Fibroblast of lung (primary cell): ENCODE results near the gene MIEF2. TPM values are rescaled to one million over a fixed set of nuclear protein-coding genes. Genes with fewer than 3 reads are reported as not detected.
A peak's percentile ranks its signal among the peaks of the same experiment; 100 is the strongest.

Source experiments
- DNase-seq, 2 donors: peaks; one replicate each; pipeline versions ENCODE4 v3.0.0 to v3.0.0-alpha.2; 2010; ENCODE audit warnings: low read depth in 2 of 2
- H2AFZ ChIP-seq: 2 replicates; pipeline ENCODE4 v1.5.1; 2012; ENCODE audit warnings: low read length, control low read depth, inconsistent platforms
- H3K27ac ChIP-seq: 2 replicates; pipeline ENCODE4 v1.5.1; 2011; ENCODE audit warnings: low read length, control low read depth; ENCODE audit not compliant: insufficient read depth
- H3K27me3 ChIP-seq: 2 replicates; pipeline ENCODE4 v1.5.1; 2011; ENCODE audit warnings: mild to moderate bottlenecking, low read length; ENCODE audit not compliant: control insufficient read depth, insufficient read depth
- H3K36me3 ChIP-seq: 2 replicates; pipeline ENCODE4 v1.5.1; 2011; ENCODE audit warnings: low read length; ENCODE audit not compliant: control insufficient read depth, insufficient read depth
- H3K4me1 ChIP-seq: 2 replicates; pipeline ENCODE4 v1.5.1; 2011; ENCODE audit warnings: low read length; ENCODE audit not compliant: control insufficient read depth, insufficient read depth; ENCODE audit errors: extremely low read depth
- H3K4me2 ChIP-seq: 2 replicates; pipeline ENCODE4 v1.5.1; 2011; ENCODE audit warnings: low read length, control low read depth; ENCODE audit not compliant: insufficient read depth; ENCODE audit errors: extremely low read depth
- H3K4me3 ChIP-seq, 4 experiments: fragments of 200-600 bp in 1 of 4; sonication (generic) in 1 of 4; replicated peaks in 1 of 4; 2 replicates each; pipeline ENCODE4 v1.5.1; 2011 to 2016; ENCODE audit warnings: low read length in 4 of 4, low read depth in 3 of 4, mild to moderate bottlenecking in 3 of 4, control low read depth in 2 of 4, inconsistent platforms in 1 of 4, mixed read lengths in 1 of 4; ENCODE audit not compliant: insufficient read depth in 1 of 4; ENCODE audit errors: control extremely low read depth in 1 of 4
- H3K79me2 ChIP-seq: 2 replicates; pipeline ENCODE4 v1.5.1; 2012; ENCODE audit warnings: mild to moderate bottlenecking, low read length, inconsistent platforms; ENCODE audit not compliant: control insufficient read depth, insufficient read depth
- H3K9ac ChIP-seq: 2 replicates; pipeline ENCODE4 v1.5.1; 2011; ENCODE audit warnings: mild to moderate bottlenecking, low read length, control low read depth; ENCODE audit not compliant: insufficient read depth
- H3K9me3 ChIP-seq: 2 replicates; pipeline ENCODE4 v1.5.1; 2012; ENCODE audit warnings: low read depth, low read length; ENCODE audit not compliant: control insufficient read depth, insufficient read depth
- H4K20me1 ChIP-seq: 2 replicates; pipeline ENCODE4 v1.5.1; 2011; ENCODE audit warnings: low read length; ENCODE audit not compliant: control insufficient read depth, insufficient read depth; ENCODE audit errors: extremely low read depth
- CTCF ChIP-seq, 2 donors: IDR thresholded peaks in 1 of 2; conservative IDR thresholded peaks in 1 of 2; 1 replicate in 1 of 2; 2 replicates in 1 of 2; pipeline ENCODE4 v1.5.1; 2011 to 2012; ENCODE audit warnings: low read length in 2 of 2, control low read depth in 1 of 2, inconsistent platforms in 1 of 2, low read depth in 1 of 2, mild to moderate bottlenecking in 1 of 2
- EZH2 ChIP-seq: IDR thresholded peaks from 2 replicates; pipeline ENCODE4 v1.5.1; 2012; ENCODE audit warnings: low read length, control low read depth, mild to moderate bottlenecking; ENCODE audit errors: missing control alignments
- polyA plus RNA-seq, 2 donors: library from polyadenylated mRNA; depleted of rRNA in 1 of 2; stranded (reverse) in 1 of 2; unstranded in 1 of 2; fragments of >200 nt; gene quantifications; 2 replicates each; pipeline ENCODE4 v1.2.1, GENCODE V29; 2011 to 2012; ENCODE audit warnings: missing spikeins in 1 of 2
- total RNA-seq: library from RNA; depleted of rRNA; stranded (reverse); fragments of >200 nt; gene quantifications from 2 replicates; pipeline ENCODE4 v1.2.1, GENCODE V29; 2014

The MIEF2 gene
- total and polyA plus RNA-seq, 2 donors (not counting 1 experiment from before 2014, with no cell fraction given) = 3.9 to 16.2 TPM

- H4K20me1 ChIP-seq = no peaks in the 10 kb centered on the region
- H3K4me2 ChIP-seq = no peak overlapping the region
- H3K27ac ChIP-seq = no peak overlapping the region
- H3K9me3 ChIP-seq = no peaks in the 10 kb centered on the region
- H3K4me1 ChIP-seq = no peaks in the 10 kb centered on the region
- no peaks in the 10 kb centered on the region for H3K79me2 ChIP-seq
- no peak overlapping the region for H3K9ac ChIP-seq
- TF ChIP-seq CTCF (conservative IDR thresholded peaks at IDR 0.05 in 1 of 2, IDR thresholded peaks at IDR 0.05 in 1 of 2; ENCODE audit: low read depth in 1 of 2, low read length in 2 of 2) (no peak), EZH2 (no peak)
- no peak overlapping the region for H3K4me3 ChIP-seq
- peaks cover 61% of the 10 kb centered on the region for H3K36me3 ChIP-seq
- H2AFZ ChIP-seq = no peak overlapping the region
- no peak for DNase-seq
- no peaks in the 10 kb centered on the region for H3K27me3 ChIP-seq
Measured at GRCh38 chr17:18247613-18248001, 12.9 kb upstream of the MIEF2 start.

GRCh38 chr17:18248300-18248731, 12.1 kb upstream of the MIEF2 start:
- no peak overlapping the region for H3K9ac ChIP-seq

GRCh38 chr17:18248811-18249210, 11.7 kb upstream of the MIEF2 start:
- no peak overlapping the region for H3K4me2 ChIP-seq
- H3K27ac ChIP-seq = no peak overlapping the region
- peaks cover 65% of the 10 kb centered on the region for H3K36me3 ChIP-seq
- H3K9ac ChIP-seq = no peak overlapping the region
- H3K27me3 ChIP-seq = no peaks in the 10 kb centered on the region
- DNase-seq = no peak
- no peak overlapping the region for H3K4me3 ChIP-seq
- no peak overlapping the region for H2AFZ ChIP-seq
- H3K9me3 ChIP-seq = no peaks in the 10 kb centered on the region
- no peaks in the 10 kb centered on the region for H3K4me1 ChIP-seq
- no peaks in the 10 kb centered on the region for H3K79me2 ChIP-seq
- no peak for TF ChIP-seq CTCF (conservative IDR thresholded peaks at IDR 0.05 in 1 of 2, IDR thresholded peaks at IDR 0.05 in 1 of 2; ENCODE audit: low read depth in 1 of 2, low read length in 2 of 2)
- no peak for TF ChIP-seq EZH2
- no peaks in the 10 kb centered on the region for H4K20me1 ChIP-seq

More at GRCh38 chr17:18248300-18248731, 12.1 kb upstream of the MIEF2 start:
- H4K20me1 ChIP-seq = no peaks in the 10 kb centered on the region
- H3K4me3 ChIP-seq = no peak overlapping the region
- no peak overlapping the region for H3K4me2 ChIP-seq
- peak; percentile 62 to 74 for DNase-seq
- H3K79me2 ChIP-seq = no peaks in the 10 kb centered on the region
- TF ChIP-seq CTCF (conservative IDR thresholded peaks at IDR 0.05 in 1 of 2, IDR thresholded peaks at IDR 0.05 in 1 of 2; ENCODE audit: low read depth in 1 of 2, low read length in 2 of 2) (peak; percentile 60 to 73), EZH2 (no peak)
- H3K27ac ChIP-seq = no peak overlapping the region
- H2AFZ ChIP-seq = no peak overlapping the region
- H3K4me1 ChIP-seq = no peaks in the 10 kb centered on the region
- H3K9me3 ChIP-seq = no peaks in the 10 kb centered on the region
- peaks cover 65% of the 10 kb centered on the region for H3K36me3 ChIP-seq
- no peaks in the 10 kb centered on the region for H3K27me3 ChIP-seq
